H1 (cell line): ENCODE measurements around the gene HELT. TPM values are rescaled to one million over a fixed set of nuclear protein-coding genes. Genes with fewer than 3 reads are reported as not detected.
"Not testable (repeated sequence)": the region's sequence is repeated elsewhere in the genome, so short reads cannot be mapped to it uniquely, and the experiment has no call there.

Experiments
- CTCF ChIA-PET: fragments of 300-600 bp; sonication (Branson Sonifier 250); formaldehyde crosslinking; loops from one replicate; lab custom pipeline; 2021; ENCODE audit not compliant: partially characterized antibody; lab: Charles Lee
- POLR2A ChIA-PET: fragments of 300-600 bp; sonication (Branson Sonifier 250); formaldehyde crosslinking; loops from one replicate; lab custom pipeline; 2021; ENCODE audit warnings: inconsistent platforms; ENCODE audit not compliant: partially characterized antibody; lab: Charles Lee
- DNase-seq, 2 experiments: peaks; one replicate each; pipeline versions ENCODE4 v3.0.0 to v3.0.0-alpha.2; 2010 to 2022; ENCODE audit warnings: low spot score in 2 of 2, low read depth in 1 of 2, mixed read lengths in 1 of 2
- FAIRE-seq: peaks from 2 replicates; lab custom pipeline; 2011; peaks lifted over from hg19 to GRCh38; lab: Jason Lieb, UNC
- H2AFZ ChIP-seq: 2 replicates; pipeline ENCODE4 v1.8.1; 2012; ENCODE audit warnings: low read length, inconsistent platforms
- H2AK5ac ChIP-seq: 2 replicates; pipeline ENCODE4 v1.6.1; 2013; ENCODE audit warnings: low read depth, low read length
- H2BK120ac ChIP-seq: replicated peaks from 2 replicates; pipeline ENCODE3; 2013; ENCODE audit warnings: low read depth, low read length, inconsistent platforms
- H2BK12ac ChIP-seq: 2 replicates; pipeline ENCODE4 v1.6.1; 2013; ENCODE audit warnings: low read depth, low read length
- H2BK15ac ChIP-seq: 2 replicates; pipeline ENCODE4 v1.6.1; 2013; ENCODE audit warnings: low read length
- H2BK20ac ChIP-seq: 2 replicates; pipeline ENCODE4 v1.6.1; 2013; ENCODE audit warnings: low read length
- H2BK5ac ChIP-seq: 2 replicates; pipeline ENCODE4 v1.6.1; 2013; ENCODE audit warnings: low read depth, low read length
- H3K14ac ChIP-seq: 2 replicates; pipeline ENCODE4 v1.6.1; 2013; ENCODE audit warnings: inconsistent platforms; ENCODE audit not compliant: insufficient read length
- H3K18ac ChIP-seq: 2 replicates; pipeline ENCODE4 v1.6.1; 2013; ENCODE audit warnings: low read length; ENCODE audit errors: extremely low read depth
- H3K23ac ChIP-seq: 2 replicates; pipeline ENCODE4 v1.6.1; 2013; ENCODE audit warnings: inconsistent platforms; ENCODE audit not compliant: insufficient read length
- H3K23me2 ChIP-seq: 2 replicates; pipeline ENCODE4 v1.6.1; 2013; ENCODE audit warnings: low read depth, low read length
- H3K27ac ChIP-seq: 2 replicates; pipeline ENCODE4 v1.6.1; 2011; ENCODE audit warnings: low read depth, low read length, inconsistent platforms
- H3K27me3 ChIP-seq, 4 experiments: replicated peaks in 1 of 4; 1 replicate in 1 of 4; 2 replicates in 3 of 4; pipeline versions ENCODE4 v1.6.1 to v1.8.1; 2011 to 2013; ENCODE audit warnings: low read length in 3 of 4, mild to moderate bottlenecking in 3 of 4, inconsistent platforms in 2 of 4, mixed read lengths in 2 of 4, moderate library complexity in 1 of 4; ENCODE audit not compliant: control insufficient read depth in 3 of 4, insufficient read depth in 3 of 4; ENCODE audit errors: extremely low read depth in 1 of 4
- H3K36me3 ChIP-seq, 4 experiments: 2 replicates each; pipeline versions ENCODE4 v1.6.1 to v1.8.1; 2011 to 2013; ENCODE audit warnings: mild to moderate bottlenecking in 4 of 4, low read length in 3 of 4, moderate library complexity in 2 of 4, control low read depth in 1 of 4, inconsistent platforms in 1 of 4; ENCODE audit not compliant: insufficient read depth in 4 of 4, control insufficient read depth in 2 of 4
- H3K4ac ChIP-seq: replicated peaks from 2 replicates; pipeline ENCODE3; 2013; ENCODE audit warnings: low read length, low read depth, mixed read lengths, inconsistent platforms; ENCODE audit not compliant: insufficient read length
- H3K4me1 ChIP-seq, 4 experiments: replicated peaks in 1 of 4; 1 replicate in 1 of 4; 2 replicates in 3 of 4; pipeline versions ENCODE4 v1.6.1 to v1.8.1; 2011 to 2013; ENCODE audit warnings: low read length in 3 of 4, inconsistent platforms in 2 of 4, mixed read lengths in 1 of 4; ENCODE audit not compliant: insufficient read depth in 4 of 4, control insufficient read depth in 3 of 4
- H3K4me2 ChIP-seq, 2 experiments: 2 replicates each; pipeline versions ENCODE4 v1.6.1 to v1.8.1; 2011 to 2013; ENCODE audit warnings: low read depth in 2 of 2, low read length in 2 of 2, control low read depth in 1 of 2, inconsistent platforms in 1 of 2, mild to moderate bottlenecking in 1 of 2; ENCODE audit not compliant: insufficient read depth in 1 of 2
- H3K4me3 ChIP-seq, 4 experiments: fragments of 200-600, 300-600 bp in 1 of 4; sonication (generic), shearing (Covaris generic), sonication (Bioruptor Twin) in 1 of 4; 2 replicates each; pipeline versions ENCODE4 v1.5.1 to v1.8.1; 2011 to 2016; ENCODE audit warnings: low read length in 4 of 4, low read depth in 3 of 4, control low read depth in 2 of 4, inconsistent platforms in 2 of 4, mild to moderate bottlenecking in 2 of 4, mixed read lengths in 1 of 4, moderate library complexity in 1 of 4; ENCODE audit not compliant: insufficient read depth in 2 of 4; ENCODE audit errors: extremely low read depth in 1 of 4
- H3K56ac ChIP-seq: replicated peaks from 2 replicates; pipeline ENCODE3; 2013; ENCODE audit warnings: low read depth, mild to moderate bottlenecking, mixed read lengths, low read length, inconsistent platforms; ENCODE audit not compliant: insufficient read length
- H3K79me1 ChIP-seq: 2 replicates; pipeline ENCODE4 v1.6.1; 2013; ENCODE audit warnings: low read depth, low read length, control low read depth
- H3K79me2 ChIP-seq, 2 experiments: 2 replicates each; pipeline versions ENCODE4 v1.6.1 to v1.8.1; 2012 to 2013; ENCODE audit warnings: low read length in 2 of 2, mild to moderate bottlenecking in 2 of 2, inconsistent platforms in 1 of 2; ENCODE audit not compliant: insufficient read depth in 2 of 2, control insufficient read depth in 1 of 2
- H3K9ac ChIP-seq, 4 experiments: replicated peaks in 1 of 4; 1 replicate in 1 of 4; 2 replicates in 3 of 4; pipeline versions ENCODE4 v1.6.1 to v1.8.1; 2011 to 2013; ENCODE audit warnings: low read depth in 3 of 4, low read length in 3 of 4, control low read depth in 2 of 4, mild to moderate bottlenecking in 2 of 4, moderate library complexity in 2 of 4, inconsistent platforms in 1 of 4; ENCODE audit errors: extremely low read depth in 1 of 4
- H3K9me3 ChIP-seq, 2 experiments: 2 replicates each; pipeline versions ENCODE4 v1.6.1 to v1.8.1; 2012 to 2013; ENCODE audit warnings: mild to moderate bottlenecking in 2 of 2, moderate library complexity in 2 of 2, control low read depth in 1 of 2, inconsistent platforms in 1 of 2, low read depth in 1 of 2, low read length in 1 of 2, mixed read lengths in 1 of 2; ENCODE audit not compliant: insufficient read depth in 2 of 2
- H4K20me1 ChIP-seq, 2 experiments: replicated peaks in 1 of 2; 2 replicates each; pipeline versions ENCODE3 to v1.8.1; 2011 to 2013; ENCODE audit warnings: inconsistent platforms in 2 of 2, low read length in 2 of 2, mild to moderate bottlenecking in 1 of 2; ENCODE audit not compliant: insufficient read depth in 2 of 2, control insufficient read depth in 1 of 2
- H4K5ac ChIP-seq: 2 replicates; pipeline ENCODE4 v1.6.1; 2013; ENCODE audit warnings: low read length, low read depth, mixed read lengths, inconsistent platforms; ENCODE audit not compliant: insufficient read length
- H4K8ac ChIP-seq: 2 replicates; pipeline ENCODE4 v1.8.0; 2013; ENCODE audit warnings: mild to moderate bottlenecking, moderate library complexity, low read length, inconsistent platforms; ENCODE audit not compliant: insufficient read depth; ENCODE audit errors: extremely low read depth
- H4K91ac ChIP-seq: replicated peaks from 2 replicates; pipeline ENCODE3; 2013; ENCODE audit warnings: low read length, mixed read lengths, inconsistent platforms; ENCODE audit not compliant: insufficient read length
- NANOG ChIP-seq: IDR thresholded peaks from 2 replicates; pipeline ENCODE4 v1.6.1; 2011; ENCODE audit warnings: low read length, low read depth, mild to moderate bottlenecking, inconsistent platforms; ENCODE audit not compliant: insufficient read depth, poor library complexity, severe bottlenecking
- POLR2A ChIP-seq, 2 experiments: IDR thresholded peaks; 1 replicate in 1 of 2; 2 replicates in 1 of 2; pipeline ENCODE4 v1.6.1; 2011; ENCODE audit warnings: low read depth in 2 of 2, low read length in 2 of 2, mild to moderate bottlenecking in 2 of 2; ENCODE audit errors: control extremely low read depth in 1 of 2
- polyA plus RNA-seq, 7 experiments: library from polyadenylated mRNA; depleted of rRNA in 3 of 7; stranded (reverse) in 5 of 7; unstranded in 2 of 7; fragments of >200 nt in 5 of 7; fragments of 200-250 nt in 2 of 7; gene quantifications; 1 replicate in 5 of 7; 2 replicates in 1 of 7; 4 replicates in 1 of 7; pipeline versions ENCODE4 v1.2.1 to v1.2.3, GENCODE V29; 2011 to 2013; ENCODE audit warnings: missing spikeins in 2 of 7, mixed read lengths in 2 of 7
- total RNA-seq: library from RNA; stranded (reverse); fragmentation: NEBNext Ultra II Directional; extraction: Animal tissue kit (Norgen Biotek cat#: 25700); gene quantifications from 2 replicates; pipeline ENCODE4 v1.2.1, GENCODE V29; 2021
- TF ChIP-seq, protein P1 (sequence below), 3 experiments: IDR thresholded peaks; 1 replicate in 2 of 3; 2 replicates in 1 of 3; pipeline versions ENCODE4 v1.5.1 to v1.6.1; 2011; ENCODE audit warnings: low read length in 3 of 3, mild to moderate bottlenecking in 3 of 3, inconsistent platforms in 2 of 3, low read depth in 1 of 3, moderate library complexity in 1 of 3; ENCODE audit not compliant: insufficient read depth in 1 of 3; ENCODE audit errors: control extremely low read depth in 1 of 3

Gene HELT
- total and polyA plus RNA-seq, 2 of the 8 experiments (the other 6 are each of a cell fraction or from before 2014, with no cell fraction given), result 0.32 to 0.35 TPM

DNA sequence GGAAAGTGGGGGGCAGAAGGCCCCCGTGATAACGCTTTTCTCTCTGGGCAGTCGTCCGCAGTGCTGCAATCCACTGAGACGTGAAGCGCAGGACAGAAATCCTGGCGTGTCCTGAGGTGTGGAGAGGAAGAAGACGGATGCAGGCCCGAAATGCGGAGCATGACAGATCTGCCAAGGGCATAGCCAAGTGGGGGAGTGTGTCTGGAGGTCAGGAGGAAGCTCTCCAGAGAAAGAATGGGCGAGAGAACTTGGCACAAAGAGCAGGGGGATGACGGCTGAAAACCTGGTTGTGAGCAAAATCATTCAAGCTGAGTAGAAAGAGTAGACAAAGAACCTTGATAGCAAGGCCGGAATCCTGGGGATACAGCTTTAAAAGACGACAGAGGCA is 23.7 kb upstream of the HELT start (continued):
- TF ChIP-seq, protein P1, sequence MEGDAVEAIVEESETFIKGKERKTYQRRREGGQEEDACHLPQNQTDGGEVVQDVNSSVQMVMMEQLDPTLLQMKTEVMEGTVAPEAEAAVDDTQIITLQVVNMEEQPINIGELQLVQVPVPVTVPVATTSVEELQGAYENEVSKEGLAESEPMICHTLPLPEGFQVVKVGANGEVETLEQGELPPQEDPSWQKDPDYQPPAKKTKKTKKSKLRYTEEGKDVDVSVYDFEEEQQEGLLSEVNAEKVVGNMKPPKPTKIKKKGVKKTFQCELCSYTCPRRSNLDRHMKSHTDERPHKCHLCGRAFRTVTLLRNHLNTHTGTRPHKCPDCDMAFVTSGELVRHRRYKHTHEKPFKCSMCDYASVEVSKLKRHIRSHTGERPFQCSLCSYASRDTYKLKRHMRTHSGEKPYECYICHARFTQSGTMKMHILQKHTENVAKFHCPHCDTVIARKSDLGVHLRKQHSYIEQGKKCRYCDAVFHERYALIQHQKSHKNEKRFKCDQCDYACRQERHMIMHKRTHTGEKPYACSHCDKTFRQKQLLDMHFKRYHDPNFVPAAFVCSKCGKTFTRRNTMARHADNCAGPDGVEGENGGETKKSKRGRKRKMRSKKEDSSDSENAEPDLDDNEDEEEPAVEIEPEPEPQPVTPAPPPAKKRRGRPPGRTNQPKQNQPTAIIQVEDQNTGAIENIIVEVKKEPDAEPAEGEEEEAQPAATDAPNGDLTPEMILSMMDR (IDR thresholded peaks at IDR 0.05; ENCODE audit: control extremely low read depth in 1 of 3, insufficient read depth in 1 of 3, low read depth in 1 of 3, low read length in 3 of 3), result no peak
- TF ChIP-seq NANOG (no peak), POLR2A (IDR thresholded peaks at IDR 0.05; ENCODE audit: control extremely low read depth in 1 of 2, low read depth in 2 of 2, low read length in 2 of 2) (no peak)

DNA sequence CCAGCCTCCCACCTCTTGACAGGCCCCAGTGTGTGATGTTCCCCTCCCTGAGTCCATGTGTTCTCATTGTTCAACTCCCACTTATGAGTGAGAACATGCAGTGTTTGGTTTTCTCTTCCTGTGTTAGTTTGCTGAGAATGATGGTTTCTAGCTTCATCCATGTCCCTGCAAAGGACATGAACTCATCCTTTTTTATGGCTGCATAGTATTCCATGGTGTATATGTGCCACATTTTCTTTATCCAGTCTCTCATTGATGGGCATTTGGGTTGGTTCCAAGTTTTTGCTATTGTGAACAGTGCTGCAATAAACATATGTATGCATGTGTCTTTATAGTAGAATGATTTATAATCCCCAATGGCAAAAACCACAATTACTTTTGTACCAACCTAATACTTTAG is 20.6 kb upstream of the HELT start:
- DNase-seq, H4K5ac ChIP-seq, H4K91ac ChIP-seq, H2AFZ ChIP-seq, H3K56ac ChIP-seq, H3K27ac ChIP-seq, H2AK5ac ChIP-seq, H3K4me1 ChIP-seq, H3K9ac ChIP-seq, H3K14ac ChIP-seq, H2BK20ac ChIP-seq, FAIRE-seq, H3K27me3 ChIP-seq, H3K4me3 ChIP-seq, H3K4ac ChIP-seq, H3K79me2 ChIP-seq, H2BK120ac ChIP-seq, H3K23me2 ChIP-seq, H3K79me1 ChIP-seq, H3K36me3 ChIP-seq, H3K18ac ChIP-seq, H3K23ac ChIP-seq, POLR2A ChIA-PET, H2BK12ac ChIP-seq, H4K20me1 ChIP-seq, H2BK5ac ChIP-seq, H4K8ac ChIP-seq, H3K9me3 ChIP-seq, H2BK15ac ChIP-seq, H3K4me2 ChIP-seq: not testable (repeated sequence)
- CTCF ChIA-PET, result interaction anchor here (0.6 to 2.6 kb wide), 3 partner anchors 7 to 223 kb away, joined by 3 to 6 read pairs (median 4); no protein-coding TSS in a partner anchor
